Hepatocyte (in vitro differentiated cells): ENCODE results near the gene B4GALT7. TPM values are rescaled to one million over a fixed set of nuclear protein-coding genes. Genes with fewer than 3 reads are reported as not detected.

Experiments
- DNase-seq: peaks from one replicate; pipeline ENCODE4 v3.0.0-alpha.2; 2016; ENCODE audit warnings: low spot score
- H2AFZ ChIP-seq: fragments of 200-600 bp; sonication (generic); 2 replicates; pipeline ENCODE4 v1.6.0; 2016; ENCODE audit warnings: antibody characterized with exemption, mild to moderate bottlenecking
- H3K27ac ChIP-seq: fragments of 200-600 bp; sonication (generic); 2 replicates; pipeline ENCODE4 v1.5.1; 2016; ENCODE audit warnings: mild to moderate bottlenecking
- H3K27me3 ChIP-seq: fragments of 200-600 bp; sonication (generic); 2 replicates; pipeline ENCODE4 v1.6.1; 2016
- H3K36me3 ChIP-seq: fragments of 200-600 bp; sonication (generic); replicated peaks from 2 replicates; pipeline ENCODE4 v1.5.1; 2016; ENCODE audit warnings: low read depth; ENCODE audit not compliant: insufficient read depth
- H3K4me1 ChIP-seq: fragments of 200-600 bp; sonication (generic); 2 replicates; pipeline ENCODE4 v1.5.1; 2016; ENCODE audit warnings: mild to moderate bottlenecking, moderate library complexity; ENCODE audit not compliant: insufficient read depth
- H3K4me2 ChIP-seq: fragments of 200-600 bp; sonication (generic); 2 replicates; pipeline ENCODE4 v1.6.0; 2016
- H3K4me3 ChIP-seq: fragments of 200-600 bp; sonication (generic); 2 replicates; pipeline ENCODE4 v1.5.1; 2016; ENCODE audit warnings: mild to moderate bottlenecking
- H3K79me2 ChIP-seq: fragments of 200-600 bp; sonication (generic); 2 replicates; pipeline ENCODE4 v1.6.0; 2017; ENCODE audit warnings: mild to moderate bottlenecking
- H3K9me2 ChIP-seq: fragments of 200-600 bp; sonication (generic); replicated peaks from 2 replicates; pipeline ENCODE4 v1.6.0; 2017; ENCODE audit warnings: mild to moderate bottlenecking; ENCODE audit not compliant: insufficient read depth
- H3K9me3 ChIP-seq: fragments of 200-600 bp; sonication (generic); 2 replicates; pipeline ENCODE4 v1.5.1; 2016; ENCODE audit warnings: low read depth, mild to moderate bottlenecking
- H4K20me1 ChIP-seq: fragments of 200-600 bp; sonication (generic); 2 replicates; pipeline ENCODE4 v1.6.0; 2016; ENCODE audit warnings: mild to moderate bottlenecking; ENCODE audit not compliant: insufficient read depth, poor library complexity, severe bottlenecking
- EZH2 ChIP-seq: fragments of 200-600 bp; sonication (generic); IDR thresholded peaks from 2 replicates; pipeline ENCODE4 v1.6.1; 2016; ENCODE audit warnings: antibody characterized with exemption, mild to moderate bottlenecking, borderline replicate concordance
- EZH2phosphoT487 ChIP-seq: fragments of 200-600 bp; sonication (generic); IDR thresholded peaks from one replicate; pipeline ENCODE4 v1.6.1; 2018; ENCODE audit warnings: antibody characterized with exemption, mild to moderate bottlenecking, low read depth, moderate library complexity; ENCODE audit not compliant: unreplicated experiment, severe bottlenecking
- WGBS: methylation state at CpG from one replicate; pipeline ENCODE4 v1.1.6; 2016; ENCODE audit warnings: low lambda C conversion rate; ENCODE audit errors: missing lambda C conversion rate; 5-methylcytosine and 5-hydroxymethylcytosine counted together
- polyA plus RNA-seq: library from polyadenylated mRNA; unstranded; fragments of >200 nt; fragmentation: Nextera tagmentation; extraction: Ambion mirVana; gene quantifications from 2 replicates; pipeline ENCODE4 v1.2.1, GENCODE V29; 2016
- total RNA-seq: library from RNA; depleted of rRNA; stranded (reverse); fragments of >200 nt; gene quantifications from 2 replicates; pipeline ENCODE4 v1.2.3, GENCODE V29; 2014
- TF ChIP-seq, protein P1 (sequence below): fragments of 200-600 bp; sonication (generic); IDR thresholded peaks from 2 replicates; pipeline ENCODE4 v1.5.1; 2016; ENCODE audit warnings: antibody characterized with exemption, mild to moderate bottlenecking; ENCODE audit not compliant: poor library complexity

The B4GALT7 gene
- total and polyA plus RNA-seq, 2 experiments from 2014 or later, result 28.5 to 60.7 TPM

DNA sequence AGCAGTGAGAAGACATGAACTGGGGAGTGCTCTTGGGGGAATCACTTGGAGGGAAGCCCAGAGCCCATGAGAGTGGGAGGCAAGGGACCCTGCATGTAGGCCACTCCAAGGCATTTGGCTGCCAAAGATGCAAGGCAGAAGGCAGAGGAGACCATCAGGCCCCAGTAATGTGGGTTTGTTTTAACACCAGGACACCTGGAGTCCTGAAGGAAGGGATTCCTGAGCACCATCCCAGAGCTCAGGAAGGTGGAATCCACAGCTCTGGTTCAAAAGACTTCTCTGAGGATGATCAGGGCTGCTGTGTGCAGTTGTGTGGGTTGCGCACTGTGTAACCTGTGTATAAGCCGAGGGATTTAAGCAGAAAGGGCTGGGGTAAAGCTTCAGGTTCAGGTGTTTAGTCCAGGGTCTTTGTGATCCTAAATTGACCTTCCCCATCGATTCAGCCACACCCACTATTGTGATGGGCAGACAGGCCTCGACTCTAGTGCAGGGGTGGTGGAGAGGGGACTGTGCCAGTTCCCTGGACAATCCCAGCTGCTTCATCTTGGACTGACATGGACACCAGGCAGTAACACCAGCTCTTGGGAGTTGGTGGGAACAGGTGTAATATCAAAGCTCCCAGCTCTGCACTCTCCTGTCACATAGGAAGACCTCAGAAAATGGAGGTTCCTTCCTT, 11.0 kb downstream of the B4GALT7 start:
- TF ChIP-seq, protein P1, sequence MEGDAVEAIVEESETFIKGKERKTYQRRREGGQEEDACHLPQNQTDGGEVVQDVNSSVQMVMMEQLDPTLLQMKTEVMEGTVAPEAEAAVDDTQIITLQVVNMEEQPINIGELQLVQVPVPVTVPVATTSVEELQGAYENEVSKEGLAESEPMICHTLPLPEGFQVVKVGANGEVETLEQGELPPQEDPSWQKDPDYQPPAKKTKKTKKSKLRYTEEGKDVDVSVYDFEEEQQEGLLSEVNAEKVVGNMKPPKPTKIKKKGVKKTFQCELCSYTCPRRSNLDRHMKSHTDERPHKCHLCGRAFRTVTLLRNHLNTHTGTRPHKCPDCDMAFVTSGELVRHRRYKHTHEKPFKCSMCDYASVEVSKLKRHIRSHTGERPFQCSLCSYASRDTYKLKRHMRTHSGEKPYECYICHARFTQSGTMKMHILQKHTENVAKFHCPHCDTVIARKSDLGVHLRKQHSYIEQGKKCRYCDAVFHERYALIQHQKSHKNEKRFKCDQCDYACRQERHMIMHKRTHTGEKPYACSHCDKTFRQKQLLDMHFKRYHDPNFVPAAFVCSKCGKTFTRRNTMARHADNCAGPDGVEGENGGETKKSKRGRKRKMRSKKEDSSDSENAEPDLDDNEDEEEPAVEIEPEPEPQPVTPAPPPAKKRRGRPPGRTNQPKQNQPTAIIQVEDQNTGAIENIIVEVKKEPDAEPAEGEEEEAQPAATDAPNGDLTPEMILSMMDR, result no peak
- TF ChIP-seq EZH2, result no peak
- no peak for TF ChIP-seq EZH2phosphoT487
- no peak overlapping the region for H3K4me3 ChIP-seq
- H3K9me2 ChIP-seq, result no peaks in the 10 kb centered on the region
- no peak overlapping the region for H2AFZ ChIP-seq
- H3K4me1 ChIP-seq, result no peaks in the 10 kb centered on the region
- no peaks in the 10 kb centered on the region for H3K27me3 ChIP-seq
- DNase-seq, result no peak
- H3K27ac ChIP-seq, result no peak overlapping the region
- H3K4me2 ChIP-seq, result no peak overlapping the region
- no peaks in the 10 kb centered on the region for H3K79me2 ChIP-seq
- no peaks in the 10 kb centered on the region for H3K36me3 ChIP-seq
- no peaks in the 10 kb centered on the region for H3K9me3 ChIP-seq
- 93% methylated on average over 4 of the region's 4 CpGs for WGBS
- H4K20me1 ChIP-seq, result no peaks in the 10 kb centered on the region

DNA sequence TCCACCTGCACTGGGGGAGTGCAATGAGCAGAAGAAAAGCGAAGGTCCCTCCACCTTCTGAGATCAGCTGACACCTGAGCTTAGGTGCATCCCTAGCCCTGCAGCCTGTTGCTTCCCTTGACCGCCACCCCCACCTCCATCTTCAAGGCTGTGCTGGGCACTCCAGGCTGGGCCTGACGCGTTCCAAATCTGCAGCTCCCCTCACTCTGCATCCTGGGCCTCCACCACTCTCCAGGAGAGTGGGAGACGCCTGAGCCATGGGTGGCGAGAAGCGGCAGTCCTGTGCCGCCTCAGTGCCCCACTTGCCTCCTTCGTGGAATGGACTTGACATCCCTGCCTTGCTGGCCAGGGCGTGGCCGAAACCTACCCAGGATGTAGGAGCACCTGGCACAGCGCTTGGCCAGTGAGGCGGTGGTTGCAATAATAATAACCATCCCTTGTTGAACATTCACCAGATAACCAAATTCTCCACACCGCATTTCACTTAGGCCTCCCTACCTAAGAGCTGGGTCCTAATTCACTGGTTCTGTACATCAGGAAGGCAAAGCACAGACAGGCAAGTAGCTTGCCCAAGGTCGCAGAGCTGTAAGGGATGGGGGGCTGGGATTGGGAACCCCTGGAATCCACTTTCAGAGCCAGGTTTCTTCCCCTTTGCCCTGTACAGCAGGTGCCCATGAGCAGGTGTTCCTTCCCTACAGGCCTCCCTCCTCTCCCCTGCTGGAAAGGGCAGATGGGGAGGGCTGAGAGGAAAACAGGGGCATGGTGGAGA, 11.7 kb downstream of the B4GALT7 start:
- 95% methylated on average over 15 of the region's 15 CpGs for WGBS
- H3K4me2 ChIP-seq, result no peak overlapping the region
- no peak overlapping the region for H3K4me3 ChIP-seq
- H3K4me1 ChIP-seq, result no peaks in the 10 kb centered on the region
- H3K27me3 ChIP-seq, result no peaks in the 10 kb centered on the region
- no peak for DNase-seq
- H3K27ac ChIP-seq, result no peak overlapping the region
- H3K9me2 ChIP-seq, result no peaks in the 10 kb centered on the region
- no peaks in the 10 kb centered on the region for H3K79me2 ChIP-seq
- TF ChIP-seq EZH2phosphoT487 (no peak), EZH2 (no peak)
- TF ChIP-seq, protein P1, result no peak
- H3K36me3 ChIP-seq, result no peaks in the 10 kb centered on the region
- no peaks in the 10 kb centered on the region for H4K20me1 ChIP-seq
- no peak overlapping the region for H2AFZ ChIP-seq
- no peaks in the 10 kb centered on the region for H3K9me3 ChIP-seq

DNA sequence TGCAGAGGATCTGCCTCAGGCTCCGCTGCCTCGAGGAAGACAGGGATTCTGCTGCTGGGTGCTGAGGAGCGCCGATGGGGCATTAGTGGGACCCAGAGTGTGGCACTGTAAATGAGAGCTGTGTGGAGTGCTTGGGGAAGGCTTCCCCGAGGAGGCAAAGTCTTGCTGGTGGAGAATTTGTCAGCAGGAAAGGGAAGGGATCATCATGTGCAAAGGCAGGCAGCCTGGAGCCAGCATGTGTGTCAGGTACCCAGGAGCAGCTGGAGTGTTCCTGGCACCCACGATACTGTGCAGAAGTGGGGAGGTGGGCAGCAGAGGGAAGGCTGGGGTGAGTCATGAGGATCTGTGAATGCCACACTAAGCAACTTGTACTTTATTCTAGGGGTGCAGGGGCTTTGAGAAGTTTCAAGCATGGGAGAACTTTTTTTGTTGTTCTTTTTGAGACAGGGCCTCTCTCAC, 12.3 kb downstream of the B4GALT7 start:
- 82% methylated on average over 6 of the region's 6 CpGs for WGBS
- no peak for TF ChIP-seq EZH2phosphoT487
- no peak for TF ChIP-seq EZH2
- TF ChIP-seq, protein P1, result no peak
- DNase-seq, result no peak

More for the DNA sequence above, 12.3 kb downstream of the B4GALT7 start:
- no peaks in the 10 kb centered on the region for H3K27me3 ChIP-seq
- H3K4me1 ChIP-seq, result no peaks in the 10 kb centered on the region
- no peaks in the 10 kb centered on the region for H3K9me2 ChIP-seq
- H4K20me1 ChIP-seq, result no peaks in the 10 kb centered on the region
- no peaks in the 10 kb centered on the region for H3K9me3 ChIP-seq
- no peak overlapping the region for H2AFZ ChIP-seq
- H3K4me2 ChIP-seq, result no peak overlapping the region
- no peak overlapping the region for H3K4me3 ChIP-seq
- no peaks in the 10 kb centered on the region for H3K79me2 ChIP-seq
- no peak overlapping the region for H3K27ac ChIP-seq
- no peaks in the 10 kb centered on the region for H3K36me3 ChIP-seq
